NCI-H2081 treated with DMSO at 0.1 percent for 48 hours (cell line): ENCODE results near the gene CMTM4.
"Not testable (repeated sequence)": the region's sequence is repeated elsewhere in the genome, so short reads cannot be mapped to it uniquely, and the experiment has no call there.

Experiments used
- DNase-seq: peaks from one replicate; lab custom pipeline; 2025; lab: John Stamatoyannopoulos, UW

Gene CMTM4

DNA sequence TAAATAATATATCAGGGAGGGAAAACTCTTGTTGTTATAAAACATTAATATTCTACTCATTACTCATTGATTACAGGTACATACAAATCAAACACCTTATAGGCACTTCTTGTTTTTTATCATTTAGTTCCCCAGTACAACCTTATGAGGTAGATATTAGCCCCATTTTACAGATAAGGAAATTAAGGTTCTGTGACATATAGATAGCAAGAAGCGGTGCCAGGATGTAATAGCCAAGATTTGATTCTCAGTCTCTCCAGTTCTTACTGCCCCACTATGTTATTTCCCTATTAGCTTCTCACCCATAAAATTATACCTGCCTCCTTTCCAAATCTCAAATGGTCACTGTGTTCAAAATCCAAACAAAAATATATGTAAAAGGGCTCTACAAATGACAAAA is 55.2 kb downstream of the CMTM4 start:
- DNase-seq: no peak

DNA sequence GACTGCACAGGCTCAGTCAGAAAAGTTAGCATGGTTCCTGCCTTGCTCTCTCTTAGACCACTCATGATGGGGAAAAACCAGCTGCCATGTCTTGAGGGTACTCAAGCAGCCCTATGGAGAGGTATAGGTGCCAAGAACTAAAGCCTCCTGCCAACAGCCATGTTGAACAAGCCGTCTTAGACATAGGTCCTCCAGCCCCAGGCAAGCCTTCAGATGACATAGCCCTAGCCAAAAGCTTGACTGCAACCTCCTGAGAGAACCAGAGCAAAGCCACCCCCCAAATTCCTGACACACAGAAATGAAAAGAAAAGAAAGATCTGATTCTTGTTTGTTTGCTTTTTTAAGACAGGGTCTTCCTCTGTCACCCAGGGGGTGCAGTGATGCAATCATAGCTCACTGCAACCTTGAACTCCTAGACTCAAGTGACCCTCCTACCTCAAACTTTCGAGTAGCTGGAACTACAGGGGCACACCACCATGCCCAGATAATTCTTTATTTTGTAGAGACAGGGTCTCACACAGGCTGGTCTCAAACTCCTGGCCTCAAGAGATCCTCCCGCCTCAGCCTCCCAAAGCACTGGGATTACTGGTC is 55.7 kb downstream of the CMTM4 start:
- no peak for DNase-seq

- DNase-seq: no peak
Observed at GRCh38 chr16:66639091-66639885, 57.3 kb downstream of the CMTM4 start.

DNA sequence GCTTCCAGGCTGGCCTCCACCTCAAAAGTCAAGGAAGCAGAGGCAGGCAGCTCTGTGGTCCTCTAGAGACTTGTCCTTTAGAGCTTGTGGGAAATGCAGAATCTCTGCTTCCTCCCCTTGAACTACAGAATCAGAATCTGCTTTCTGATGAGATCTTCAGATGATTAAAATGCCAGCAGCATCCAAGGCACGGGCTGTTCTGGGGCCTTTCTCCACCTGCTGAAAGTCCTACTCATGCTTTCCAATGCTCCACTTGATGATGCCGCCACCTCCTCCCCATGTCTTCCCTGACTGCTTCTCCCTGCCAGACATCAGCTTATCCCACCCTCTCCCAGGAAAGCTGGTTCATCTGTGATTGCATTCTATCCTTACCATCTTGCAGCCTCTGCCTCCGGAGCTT is 58.7 kb downstream of the CMTM4 start:
- DNase-seq: no peak

GRCh38 chr16:66636199-66636598 is 60.3 kb downstream of the CMTM4 start:
- no peak for DNase-seq

- DNase-seq: no peak
Observed at GRCh38 chr16:66635406-66635805, 61.1 kb downstream of the CMTM4 start.

DNA sequence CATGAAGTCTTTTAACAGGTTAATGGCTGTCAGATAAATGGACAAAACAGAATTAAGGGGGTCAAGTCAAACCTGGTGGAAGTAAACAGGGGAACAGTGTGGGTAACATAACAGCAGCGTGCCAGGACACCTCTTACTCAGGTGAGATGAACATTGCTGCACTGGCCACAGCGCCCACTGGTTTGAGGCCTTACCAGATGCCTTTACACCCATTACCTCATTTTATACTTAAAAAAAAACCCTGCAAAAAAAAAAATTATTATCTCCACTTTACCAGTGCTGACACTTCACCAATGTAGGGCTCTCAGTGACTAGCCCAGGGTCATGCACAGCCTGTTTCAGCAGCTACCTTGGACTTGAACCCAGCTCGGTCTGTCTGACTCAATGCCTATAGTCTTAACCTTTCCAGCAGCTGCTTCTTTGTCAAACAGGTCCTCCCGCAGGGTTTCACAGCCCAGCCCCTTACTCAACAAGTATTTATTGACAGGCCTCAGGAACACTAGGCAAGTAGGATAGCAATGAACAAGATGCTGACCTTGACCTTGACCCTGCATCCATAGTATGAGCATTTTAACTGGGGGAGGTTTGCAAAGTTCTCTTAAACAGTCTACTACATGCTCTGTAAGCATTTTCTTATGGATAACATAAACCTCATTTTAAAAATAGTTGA is 61.9 kb downstream of the CMTM4 start:
- no peak for DNase-seq

- not testable (repeated sequence) for DNase-seq
Observed at GRCh38 chr16:66631558-66631957, 65.0 kb downstream of the CMTM4 start.

DNA sequence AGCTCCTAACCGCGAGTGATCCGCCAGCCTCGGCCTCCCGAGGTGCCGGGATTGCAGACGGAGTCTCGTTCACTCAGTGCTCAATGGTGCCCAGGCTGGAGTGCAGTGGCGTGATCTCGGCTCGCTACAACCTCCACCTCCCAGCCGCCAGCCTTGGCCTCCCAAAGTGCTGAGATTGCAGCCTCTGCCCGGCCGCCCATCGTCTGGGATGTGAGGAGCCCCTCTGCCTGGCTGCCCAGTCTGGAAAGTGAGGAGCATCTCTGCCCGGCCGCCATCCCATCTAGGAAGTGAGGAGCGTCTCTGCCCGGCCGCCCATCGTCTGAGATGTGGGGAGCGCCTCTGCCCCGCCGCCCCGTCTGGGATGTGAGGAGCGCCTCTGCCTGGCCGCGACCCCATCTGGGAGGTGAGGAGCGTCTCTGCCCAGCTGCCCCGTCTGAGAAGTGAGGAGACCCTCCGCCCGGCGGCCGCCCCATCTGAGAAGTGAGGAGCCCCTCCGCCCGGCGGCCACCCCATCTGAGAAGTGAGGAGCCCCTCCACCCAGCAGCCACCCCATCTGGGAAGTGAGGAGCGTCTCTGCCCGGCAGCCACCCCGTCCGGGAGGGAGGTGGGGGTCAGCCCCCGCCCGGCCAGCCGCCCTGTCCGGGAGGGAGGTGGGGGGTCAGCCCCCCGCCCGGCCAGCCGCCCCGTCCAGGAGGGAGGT is 65.8 kb downstream of the CMTM4 start:
- not testable (repeated sequence) for DNase-seq

DNA sequence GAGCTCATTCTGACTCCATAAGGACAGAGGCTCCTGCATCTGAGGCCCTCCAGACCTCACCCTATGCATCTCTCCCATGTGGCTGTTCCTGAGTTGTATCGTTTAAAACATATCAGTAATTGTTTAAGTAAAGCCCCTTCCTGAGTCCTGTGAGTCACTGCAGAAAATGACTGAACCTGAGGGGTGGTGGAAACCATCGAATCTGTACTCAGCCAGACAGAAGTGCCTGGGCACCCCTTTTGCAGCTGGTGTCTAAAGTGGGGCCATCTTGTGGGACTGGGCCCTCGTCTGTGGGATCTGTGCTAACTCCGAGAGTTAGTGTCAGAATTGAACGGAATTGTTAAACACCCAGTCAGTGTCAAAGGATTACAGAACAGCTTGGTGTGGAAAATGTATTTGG is 66.7 kb downstream of the CMTM4 start:
- DNase-seq: no peak

GRCh38 chr16:66627611-66628378 is 68.7 kb downstream of the CMTM4 start:
- DNase-seq: not testable (repeated sequence)

DNA sequence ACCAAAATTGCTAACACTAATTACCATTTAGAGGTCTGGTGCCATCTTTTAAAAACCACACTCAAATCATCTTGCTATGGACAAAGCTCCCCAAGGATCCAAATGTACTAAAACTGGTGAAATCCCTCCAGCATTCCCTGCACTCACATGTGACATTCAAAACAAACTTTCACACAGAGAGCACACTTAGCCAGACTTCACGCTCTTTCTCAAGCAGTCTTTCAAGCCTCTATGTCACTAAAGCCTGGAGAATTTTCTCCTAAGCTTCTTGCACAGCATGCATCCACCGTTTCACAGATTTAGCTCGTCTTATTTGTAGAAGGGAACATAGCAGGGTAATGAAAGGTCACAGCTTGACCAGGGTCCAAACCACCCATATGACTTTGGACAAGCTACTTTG is 72.8 kb downstream of the CMTM4 start:
- no peak for DNase-seq

- DNase-seq: no peak
Observed at GRCh38 chr16:66622863-66623262, 73.7 kb downstream of the CMTM4 start.

- no peak for DNase-seq
Observed at GRCh38 chr16:66621973-66622372, 74.6 kb downstream of the CMTM4 start.

GRCh38 chr16:66620429-66620795 is 76.1 kb downstream of the CMTM4 start:
- DNase-seq: no peak

DNA sequence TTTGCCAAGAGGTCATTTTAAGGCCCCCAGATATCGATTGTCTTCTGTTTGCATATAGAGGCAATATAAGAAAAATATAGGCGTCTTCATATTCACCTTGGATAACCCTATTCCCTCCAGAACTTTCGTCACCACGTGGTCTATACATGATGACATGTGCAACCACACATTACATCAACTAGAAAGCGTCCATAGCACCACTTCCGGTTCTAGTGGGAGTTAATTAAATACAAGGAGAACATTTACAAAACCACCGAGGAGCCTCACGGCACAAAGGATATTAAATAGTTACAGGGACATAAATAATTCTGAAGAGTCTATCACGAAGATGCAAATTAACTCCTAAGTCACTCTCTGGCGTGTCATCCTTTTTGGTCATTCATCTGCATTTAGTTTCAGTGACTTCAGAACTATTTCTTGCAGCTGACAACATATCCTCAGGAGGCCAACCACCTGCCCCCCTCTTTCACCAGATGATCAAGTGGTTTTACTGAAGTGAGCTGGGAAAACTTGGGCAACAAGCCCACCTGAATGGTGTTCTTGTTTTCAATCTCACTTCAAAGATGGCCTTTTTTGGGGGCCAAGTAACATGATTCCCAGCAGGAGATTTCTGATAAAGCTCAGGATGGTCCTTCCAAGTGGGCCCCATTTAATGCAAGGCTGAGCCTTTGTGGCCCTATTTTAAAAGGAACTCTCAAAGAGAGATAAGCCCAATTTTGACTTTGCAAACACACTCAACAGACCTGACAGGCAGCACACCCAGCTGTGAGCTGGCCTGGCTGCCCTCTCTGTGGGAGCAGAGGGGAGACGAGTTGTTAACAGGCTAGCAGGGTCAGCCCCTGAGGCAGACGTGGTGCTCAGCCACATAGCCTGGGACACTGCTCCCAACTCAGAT is 76.8 kb downstream of the CMTM4 start:
- no peak for DNase-seq

DNA sequence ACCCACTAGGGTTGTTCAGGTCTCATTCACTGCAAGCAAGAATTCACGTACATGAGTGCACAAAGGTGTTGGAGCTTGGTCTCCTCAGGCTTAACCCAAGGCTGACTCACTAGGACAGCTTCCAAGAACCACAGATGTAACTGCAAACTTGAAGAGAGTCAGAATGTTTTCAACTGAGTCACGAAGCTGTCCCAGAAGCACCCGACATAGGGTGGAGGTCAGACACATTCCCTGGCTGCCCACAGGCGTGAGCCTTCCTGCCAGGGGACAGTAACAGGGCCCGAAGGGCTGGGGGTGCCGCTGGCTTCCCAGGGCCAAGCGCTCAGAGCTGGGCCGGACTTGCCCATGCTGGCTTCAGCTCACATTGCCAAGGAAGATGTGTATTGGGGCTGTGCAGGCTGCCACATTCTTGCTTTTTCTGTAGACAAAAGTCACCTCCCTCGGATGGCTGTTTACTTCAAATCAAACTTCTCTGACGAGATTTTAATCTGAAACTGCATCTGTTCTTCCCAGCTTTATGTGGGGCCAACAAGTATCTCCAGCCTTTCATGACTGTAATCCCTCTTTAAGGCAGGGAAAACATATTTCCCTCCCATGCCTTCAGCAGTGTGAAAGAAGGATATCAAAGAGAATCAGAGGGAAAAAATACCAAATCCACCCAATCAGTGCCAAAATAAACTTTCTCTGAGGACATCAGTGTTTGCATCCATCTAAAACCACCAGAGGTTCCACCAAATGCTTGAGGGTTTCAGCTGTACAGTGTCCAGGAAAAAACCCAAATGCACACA is 77.8 kb downstream of the CMTM4 start:
- DNase-seq: no peak

DNA sequence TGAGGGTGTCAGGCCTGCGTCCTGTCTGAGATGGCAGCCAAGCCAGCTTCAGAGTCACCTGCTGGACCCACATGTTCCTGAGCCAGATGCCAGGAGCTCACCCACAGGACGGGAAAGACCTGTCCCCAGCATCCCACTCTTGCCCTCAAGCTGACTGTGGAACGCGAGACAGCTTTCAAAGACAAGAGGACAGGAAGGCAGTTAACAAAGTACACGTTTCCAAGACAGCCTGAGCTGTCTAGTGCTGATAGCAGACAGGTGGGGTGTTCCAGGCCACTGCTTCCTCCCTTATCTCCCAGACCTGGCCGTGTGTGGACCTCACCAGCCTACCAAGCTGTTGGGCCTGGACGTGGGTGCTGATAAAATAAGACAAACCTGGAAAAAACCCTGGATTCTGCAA is 78.8 kb downstream of the CMTM4 start:
- DNase-seq: no peak

DNA sequence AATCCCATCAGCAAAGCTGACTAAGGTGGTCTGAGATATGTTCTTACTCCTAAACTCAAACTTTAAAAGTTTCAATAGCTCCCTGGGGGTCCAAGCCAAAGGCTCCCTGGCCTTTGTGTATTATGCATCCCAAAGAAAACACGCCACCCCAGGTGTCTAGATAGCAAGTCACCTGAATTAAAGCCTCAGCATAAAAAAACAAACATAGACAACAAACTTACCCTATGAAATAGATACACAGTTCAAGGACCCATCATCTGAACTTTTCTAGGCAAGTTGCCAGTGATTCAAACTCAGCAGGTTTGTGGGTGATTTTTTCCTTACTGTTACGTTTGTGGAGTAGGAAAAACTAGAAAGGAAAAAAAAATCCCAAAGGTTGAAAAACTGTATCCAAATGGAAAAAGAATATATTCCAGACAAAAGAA is 79.5 kb downstream of the CMTM4 start:
- DNase-seq: no peak

GRCh38 chr16:66616592-66616991 is 80.0 kb downstream of the CMTM4 start:
- no peak for DNase-seq
